T-cell (primary cell): ENCODE measurements around the gene SRRT. TPM values are rescaled to one million over a fixed set of nuclear protein-coding genes. Genes with fewer than 3 reads are reported as not detected.
"Not testable (repeated sequence)": the region's sequence is repeated elsewhere in the genome, so short reads cannot be mapped to it uniquely, and the experiment has no call there.

ENCODE experiments used
- ATAC-seq, 4 experiments: fragments of 200-7000 bp in 3 of 4; fragments of 150-1000 bp in 1 of 4; cut with Tn5 transposase; replicated peaks in 1 of 4; 1 replicate in 3 of 4; 2 replicates in 1 of 4; pipeline ENCODE4 v1.10.0; 2021; ENCODE audit warnings: moderate library complexity in 3 of 4, mild to moderate bottlenecking in 2 of 4, moderate number of reproducible peaks in 1 of 4
- CTCF ChIA-PET, 2 donors: fragments of 300-600 bp; sonication (Branson Sonifier 250); formaldehyde crosslinking; loops; one replicate each; lab custom pipeline; 2022; ENCODE audit warnings: antibody characterized with exemption in 2 of 2; lab: Charles Lee
- POLR2A ChIA-PET, 2 donors: fragments of 300-600 bp; sonication (Branson Sonifier 250); formaldehyde crosslinking; loops; one replicate each; lab custom pipeline; 2022; ENCODE audit warnings: antibody characterized with exemption in 2 of 2; lab: Charles Lee
- DNase-seq, 35 experiments: peaks; one replicate each; pipeline versions ENCODE4 v3.0.0 to v3.0.0-alpha.2; 2013 to 2023
- H3K27ac ChIP-seq: one replicate; pipeline ENCODE4 v1.5.1; 2013; ENCODE audit warnings: low read length
- H3K27me3 ChIP-seq, 2 experiments: replicated peaks in 1 of 2; 1 replicate in 1 of 2; 2 replicates in 1 of 2; pipeline versions ENCODE4 v1.6.1 to v1.7.0; 2013; ENCODE audit warnings: low read length in 1 of 2, mixed read lengths in 1 of 2; ENCODE audit not compliant: control insufficient read depth in 2 of 2, insufficient read depth in 2 of 2; ENCODE audit errors: extremely low read depth in 1 of 2
- H3K36me3 ChIP-seq, 2 donors: 1 replicate in 1 of 2; 2 replicates in 1 of 2; pipeline versions ENCODE4 v1.6.1 to v1.7.0; 2013; ENCODE audit warnings: low read length in 1 of 2; ENCODE audit not compliant: control insufficient read depth in 2 of 2, insufficient read depth in 1 of 2; ENCODE audit errors: extremely low read depth in 1 of 2
- H3K4me1 ChIP-seq, 2 experiments: 1 replicate in 1 of 2; 2 replicates in 1 of 2; pipeline versions ENCODE4 v1.6.1 to v1.7.0; 2013; ENCODE audit warnings: low read length in 2 of 2, mixed read lengths in 1 of 2; ENCODE audit not compliant: insufficient read depth in 2 of 2, control insufficient read depth in 1 of 2; ENCODE audit errors: extremely low read depth in 1 of 2
- H3K4me3 ChIP-seq, 2 donors: 1 replicate in 1 of 2; 2 replicates in 1 of 2; pipeline versions ENCODE4 v1.5.1 to v1.7.0; 2013; ENCODE audit warnings: mild to moderate bottlenecking in 2 of 2, low read length in 1 of 2, moderate library complexity in 1 of 2; ENCODE audit not compliant: control insufficient read depth in 1 of 2; ENCODE audit errors: extremely low read depth in 1 of 2
- H3K9me3 ChIP-seq: 2 replicates; pipeline ENCODE4 v1.7.0; 2013
- H3K27ac Mint-ChIP-seq, 2 donors: one replicate each; pipeline ENCODE4 v1.8.0; 2020 to 2021; ENCODE audit warnings: mild to moderate bottlenecking in 2 of 2, mixed read lengths in 2 of 2
- H3K27me3 Mint-ChIP-seq, 2 donors: one replicate each; pipeline ENCODE4 v1.8.0; 2021 to 2022; ENCODE audit warnings: mixed read lengths in 2 of 2
- H3K36me3 Mint-ChIP-seq: one replicate; pipeline ENCODE4 v1.8.0; 2021; ENCODE audit warnings: mixed read lengths
- H3K4me1 Mint-ChIP-seq, 3 donors: one replicate each; pipeline ENCODE4 v1.8.0; 2020 to 2022; ENCODE audit warnings: mixed read lengths in 3 of 3, mild to moderate bottlenecking in 1 of 3
- H3K4me3 Mint-ChIP-seq, 3 donors: one replicate each; pipeline ENCODE4 v1.8.0; 2020 to 2022; ENCODE audit warnings: mild to moderate bottlenecking in 3 of 3, mixed read lengths in 3 of 3, moderate library complexity in 3 of 3
- H3K9me3 Mint-ChIP-seq, 3 donors: one replicate each; pipeline ENCODE4 v1.8.0; 2020 to 2022; ENCODE audit warnings: mixed read lengths in 3 of 3
- WGBS: methylation state at CpG from one replicate; pipeline ENCODE4 v1.1.5; 2013; ENCODE audit warnings: missing lambda C conversion rate; ENCODE audit not compliant: insufficient coverage; 5-methylcytosine and 5-hydroxymethylcytosine counted together
- total RNA-seq, 35 experiments: library from RNA in 6 of 35; stranded (reverse) in 6 of 35; fragments of 120-200 nt in 1 of 35; gene quantifications; one replicate each; pipeline versions ENCODE4 v1.2.1 to v1.2.4 and lab custom pipeline; 2013 to 2026

The SRRT gene
- total RNA-seq, 5 donors from 2014 or later (not counting 1 experiment from before 2014, with no cell fraction given): 224 to 308 (median 243) TPM

DNA sequence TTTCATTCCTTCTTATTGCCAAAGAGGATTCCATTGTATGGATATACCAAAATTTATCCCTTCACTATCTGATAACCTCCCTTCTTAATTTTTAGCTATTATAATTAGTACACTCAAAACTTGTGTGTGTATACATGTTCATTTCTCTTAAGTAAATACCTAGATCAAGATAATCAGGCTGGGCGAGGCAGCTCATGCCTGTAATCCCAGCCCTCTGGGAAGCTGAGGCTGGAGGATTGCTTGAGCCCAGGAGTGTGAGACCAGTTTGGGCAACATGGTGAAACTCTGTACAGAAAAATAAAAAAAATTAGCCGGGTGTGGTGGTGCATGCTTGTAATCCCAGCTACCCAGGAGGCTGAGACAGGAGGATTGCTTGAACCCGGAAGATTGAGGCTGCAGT, 36.6 kb downstream of the SRRT start:
- WGBS: 100% methylated on average over 1 of the region's 3 CpGs

DNA sequence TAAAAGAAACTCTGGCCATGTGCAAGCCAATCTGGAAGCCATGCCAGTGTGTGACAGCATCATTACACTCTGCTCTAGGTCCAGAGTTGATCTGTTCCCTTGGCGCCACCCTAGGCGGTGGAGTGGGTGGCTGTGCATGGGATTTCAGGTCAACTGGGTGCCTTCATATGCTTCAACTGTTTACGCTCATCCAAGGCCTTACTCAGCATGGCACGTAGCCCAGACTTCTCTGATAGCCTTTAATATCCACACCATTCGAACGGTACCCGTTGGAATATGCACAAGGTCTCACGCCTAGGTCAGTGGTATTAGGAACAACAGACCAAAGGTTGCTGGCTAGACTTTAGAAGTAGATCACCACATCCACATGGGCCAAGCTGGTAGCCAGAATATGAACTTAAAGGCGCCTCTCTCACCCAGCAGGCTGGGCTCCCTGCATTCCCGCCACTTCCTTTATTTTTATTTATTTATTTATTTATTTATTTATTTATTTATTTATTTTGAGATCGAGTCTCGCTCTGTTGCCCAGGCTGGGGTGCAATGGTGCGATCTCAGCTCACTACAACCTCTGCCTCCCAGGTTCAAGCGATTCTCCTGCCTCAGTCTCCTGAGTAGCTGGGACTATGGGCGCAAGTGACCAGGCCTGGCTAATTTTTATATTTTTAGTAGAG, 39.4 kb downstream of the SRRT start:
- H3K27me3 ChIP-seq: peaks cover 0 to 22% of the 10 kb centered on the region in 2 experiments
- H3K9me3 ChIP-seq: no peaks in the 10 kb centered on the region
- H3K4me3 Mint-ChIP-seq: no peak overlapping the region
- H3K27ac ChIP-seq: no peak overlapping the region
- peaks cover 20 to 32% of the 10 kb centered on the region in 2 donors for H3K27me3 Mint-ChIP-seq
- no peaks in the 10 kb centered on the region for H3K36me3 ChIP-seq
- H3K4me3 ChIP-seq: no peak overlapping the region
- no peaks in the 10 kb centered on the region for H3K36me3 Mint-ChIP-seq
- ATAC-seq (no peak), DNase-seq (no peak)
- no peak overlapping the region for H3K27ac Mint-ChIP-seq
- no peaks in the 10 kb centered on the region for H3K4me1 ChIP-seq
- peaks cover 1 to 7% (median 3%) of the 10 kb centered on the region in 3 donors for H3K4me1 Mint-ChIP-seq
- WGBS: 75% methylated on average over 4 of the region's 15 CpGs
- no peaks in the 10 kb centered on the region for H3K9me3 Mint-ChIP-seq
- POLR2A ChIA-PET: no interaction called here
- CTCF ChIA-PET: no interaction called here

More for the DNA sequence above, 36.6 kb downstream of the SRRT start:
- Histone ChIP-seq H3K9me3 (no peaks in the 10 kb centered on the region), H3K4me1 (no peaks in the 10 kb centered on the region), H3K27ac (no peak overlapping the region), H3K36me3 (no peaks in the 10 kb centered on the region), H3K4me3 (no peak overlapping the region), H3K27me3 (peaks cover 0 to 19% of the 10 kb centered on the region in 2 experiments)
- H3K36me3 Mint-ChIP-seq: peaks cover 4% of the 10 kb centered on the region
- H3K9me3 Mint-ChIP-seq: peaks cover 0 to 5% (median 0%) of the 10 kb centered on the region in 3 donors
- DNase-seq (no peak), ATAC-seq (no peak)
- H3K27ac Mint-ChIP-seq: no peak overlapping the region
- peaks cover 1 to 7% (median 3%) of the 10 kb centered on the region in 3 donors for H3K4me1 Mint-ChIP-seq
- no peak overlapping the region for H3K4me3 Mint-ChIP-seq
- CTCF ChIA-PET: no interaction called here
- peaks cover 21 to 27% of the 10 kb centered on the region in 2 donors for H3K27me3 Mint-ChIP-seq
- POLR2A ChIA-PET: no interaction called here

- Histone ChIP-seq H3K36me3 (no peaks in the 10 kb centered on the region), H3K27me3 (peaks cover 0 to 22% of the 10 kb centered on the region in 2 experiments), H3K4me1 (no peaks in the 10 kb centered on the region), H3K9me3 (no peaks in the 10 kb centered on the region), H3K27ac (no peak overlapping the region), H3K4me3 (no peak overlapping the region)
- Mint-ChIP-seq H3K27ac (no peak overlapping the region), H3K27me3 (peaks cover 20 to 32% of the 10 kb centered on the region in 2 donors), H3K4me3 (no peak overlapping the region), H3K9me3 (no peaks in the 10 kb centered on the region), H3K4me1 (peaks cover 1 to 7% (median 3%) of the 10 kb centered on the region in 3 donors), H3K36me3 (no peaks in the 10 kb centered on the region)
- WGBS: 76% methylated on average over 6 of the region's 8 CpGs
- no peak for DNase-seq
- CTCF ChIA-PET: no interaction called here
- POLR2A ChIA-PET: no interaction called here
- no peak for ATAC-seq
These were observed 40.1 kb downstream of the SRRT start for GRCh38 chr7:100914879-100915447.

- H3K4me1 ChIP-seq, H3K9me3 ChIP-seq, H3K27ac Mint-ChIP-seq, H3K27ac ChIP-seq, H3K4me1 Mint-ChIP-seq, POLR2A ChIA-PET, H3K4me3 ChIP-seq, H3K4me3 Mint-ChIP-seq, CTCF ChIA-PET, H3K9me3 Mint-ChIP-seq, DNase-seq, ATAC-seq, H3K36me3 ChIP-seq, H3K36me3 Mint-ChIP-seq: not testable (repeated sequence)
- H3K27me3 Mint-ChIP-seq: peaks cover 11 to 31% of the 10 kb centered on the region in 2 donors
- no CpG with 5 or more reads among the region's 5 CpGs for WGBS
- peaks cover 0 to 13% of the 10 kb centered on the region in 2 experiments for H3K27me3 ChIP-seq
These were observed 44.4 kb downstream of the SRRT start for GRCh38 chr7:100919335-100919734.

DNA sequence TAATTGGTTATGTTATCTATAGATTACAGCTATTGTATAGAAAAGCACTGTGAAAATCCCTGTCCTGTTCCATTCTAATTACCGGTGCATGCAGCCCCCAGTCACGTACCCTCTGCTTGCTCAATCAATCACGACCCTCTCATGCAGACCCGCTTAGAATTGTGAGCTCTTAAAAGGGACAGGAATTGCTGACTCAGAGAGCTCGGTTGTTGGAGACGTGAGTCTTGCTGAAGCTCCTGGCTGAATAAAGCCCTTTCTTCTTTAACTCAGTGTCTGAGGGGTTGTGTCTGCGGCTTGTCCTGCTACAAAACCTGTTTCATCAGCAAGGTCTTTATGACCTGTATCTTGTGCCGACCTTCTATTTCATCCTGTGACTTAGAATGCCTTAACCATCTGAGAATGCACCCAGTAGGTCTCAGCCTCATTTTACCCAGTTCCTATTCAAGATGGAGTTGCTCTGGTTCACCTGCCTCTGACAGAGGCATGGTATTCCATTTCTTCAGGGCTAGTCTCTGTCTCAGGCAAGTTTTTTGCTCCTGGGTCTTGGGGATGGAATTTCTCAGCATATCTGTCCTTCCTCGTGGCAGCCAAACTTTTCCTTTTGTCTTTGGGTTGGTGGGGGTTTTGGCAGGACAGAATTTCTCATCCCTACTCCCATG, 45.0 kb downstream of the SRRT start:
- 66% methylated on average over 3 of the region's 9 CpGs for WGBS
- POLR2A ChIA-PET, DNase-seq, H3K36me3 ChIP-seq, H3K4me1 Mint-ChIP-seq, H3K9me3 ChIP-seq, CTCF ChIA-PET, H3K4me3 ChIP-seq, H3K27ac ChIP-seq, H3K36me3 Mint-ChIP-seq, H3K9me3 Mint-ChIP-seq, H3K4me1 ChIP-seq, H3K27ac Mint-ChIP-seq, H3K4me3 Mint-ChIP-seq, ATAC-seq: not testable (repeated sequence)
- H3K27me3 Mint-ChIP-seq: peaks cover 9 to 29% of the 10 kb centered on the region in 2 donors
- peaks cover 0 to 13% of the 10 kb centered on the region in 2 experiments for H3K27me3 ChIP-seq

DNA sequence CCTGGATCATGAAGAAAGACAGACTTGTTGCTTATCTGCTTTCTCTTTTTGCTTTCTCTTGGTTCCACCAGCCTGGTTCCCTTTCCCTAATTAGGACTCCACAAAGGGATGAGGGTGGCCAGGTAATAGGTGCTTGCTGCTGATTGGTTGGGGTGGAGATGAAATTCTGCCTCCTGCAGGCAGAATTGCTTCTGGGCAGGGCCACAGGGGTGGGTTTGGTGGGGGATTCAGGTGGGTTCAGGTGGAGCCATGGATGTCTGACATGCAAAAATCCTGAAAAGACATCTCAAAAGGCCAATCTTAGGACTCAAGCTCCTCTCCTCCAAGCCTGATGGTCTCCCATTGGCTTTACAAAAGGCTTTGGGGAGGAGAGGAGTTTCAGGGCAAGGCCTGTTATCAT, 46.1 kb downstream of the SRRT start:
- ChIA-PET POLR2A (no interaction called here), CTCF (no interaction called here)
- Mint-ChIP-seq H3K9me3 (no peaks in the 10 kb centered on the region), H3K27me3 (peaks cover 8 to 27% of the 10 kb centered on the region in 2 donors), H3K4me3 (no peak overlapping the region), H3K27ac (no peak overlapping the region), H3K4me1 (no peaks in the 10 kb centered on the region), H3K36me3 (no peaks in the 10 kb centered on the region)
- no peak for DNase-seq
- Histone ChIP-seq H3K4me1 (no peaks in the 10 kb centered on the region), H3K27me3 (peaks cover 0 to 13% of the 10 kb centered on the region in 2 experiments), H3K4me3 (no peak overlapping the region), H3K9me3 (no peaks in the 10 kb centered on the region), H3K36me3 (no peaks in the 10 kb centered on the region), H3K27ac (no peak overlapping the region)
- ATAC-seq: no peak
